Trophoblast cell (in vitro differentiated cells and primary cell): ENCODE measurements around the gene TRIM42.

Source experiments
- DNase-seq, 2 donors: peaks; one replicate each; pipeline ENCODE4 v3.0.0-alpha.2; 2016
- H2AFZ ChIP-seq: 2 replicates; pipeline ENCODE4 v1.6.1; 2013; ENCODE audit warnings: low read length, moderate library complexity, mild to moderate bottlenecking; ENCODE audit not compliant: insufficient read depth, poor library complexity
- H2AK5ac ChIP-seq: 2 replicates; pipeline ENCODE4 v1.6.1; 2013; ENCODE audit warnings: mild to moderate bottlenecking, low read length
- H2BK120ac ChIP-seq: 2 replicates; pipeline ENCODE4 v1.6.1; 2013; ENCODE audit warnings: low read length, mild to moderate bottlenecking, moderate library complexity; ENCODE audit not compliant: insufficient read depth, poor library complexity
- H2BK12ac ChIP-seq: 2 replicates; pipeline ENCODE4 v1.6.1; 2013; ENCODE audit warnings: mild to moderate bottlenecking, low read length, moderate library complexity
- H2BK5ac ChIP-seq: 2 replicates; pipeline ENCODE4 v1.6.1; 2013; ENCODE audit warnings: low read length, low read depth, moderate library complexity, mild to moderate bottlenecking; ENCODE audit not compliant: poor library complexity
- H3K14ac ChIP-seq: 2 replicates; pipeline ENCODE4 v1.6.1; 2013; ENCODE audit warnings: mild to moderate bottlenecking, low read length
- H3K18ac ChIP-seq: 2 replicates; pipeline ENCODE4 v1.6.1; 2013; ENCODE audit warnings: mild to moderate bottlenecking, low read length
- H3K23ac ChIP-seq: 2 replicates; pipeline ENCODE4 v1.6.1; 2013; ENCODE audit warnings: low read length
- H3K27ac ChIP-seq: 2 replicates; pipeline ENCODE4 v1.5.1; 2013; ENCODE audit warnings: low read depth, mild to moderate bottlenecking, inconsistent platforms, low read length, moderate library complexity
- H3K27me3 ChIP-seq: 2 replicates; pipeline ENCODE4 v1.6.1; 2013; ENCODE audit warnings: inconsistent platforms, mild to moderate bottlenecking, low read length, moderate library complexity; ENCODE audit not compliant: insufficient read depth
- H3K36me3 ChIP-seq, 2 experiments: 1 replicate in 1 of 2; 2 replicates in 1 of 2; pipeline ENCODE4 v1.6.1; 2013; ENCODE audit warnings: low read length in 2 of 2, mild to moderate bottlenecking in 2 of 2, moderate library complexity in 1 of 2; ENCODE audit not compliant: insufficient read depth in 2 of 2, control insufficient read depth in 1 of 2
- H3K4ac ChIP-seq: 2 replicates; pipeline ENCODE4 v1.6.1; 2013; ENCODE audit warnings: low read depth, mild to moderate bottlenecking, low read length, moderate library complexity
- H3K4me1 ChIP-seq, 2 experiments: 1 replicate in 1 of 2; 2 replicates in 1 of 2; pipeline ENCODE4 v1.6.1; 2013; ENCODE audit warnings: low read length in 2 of 2, mild to moderate bottlenecking in 2 of 2, moderate library complexity in 1 of 2; ENCODE audit not compliant: insufficient read depth in 2 of 2, control insufficient read depth in 1 of 2
- H3K4me2 ChIP-seq: 2 replicates; pipeline ENCODE4 v1.6.1; 2013; ENCODE audit warnings: inconsistent platforms, mild to moderate bottlenecking, low read length, moderate library complexity
- H3K4me3 ChIP-seq: 2 replicates; pipeline ENCODE4 v1.5.1; 2013; ENCODE audit warnings: mild to moderate bottlenecking, low read depth, low read length, inconsistent platforms
- H3K79me1 ChIP-seq: one replicate; pipeline ENCODE4 v1.6.1; 2013; ENCODE audit warnings: low read length
- H3K79me2 ChIP-seq: 2 replicates; pipeline ENCODE4 v1.6.1; 2013; ENCODE audit warnings: low read length, mild to moderate bottlenecking; ENCODE audit not compliant: control insufficient read depth, insufficient read depth, poor library complexity
- H3K9ac ChIP-seq: 2 replicates; pipeline ENCODE4 v1.6.1; 2013; ENCODE audit warnings: mild to moderate bottlenecking, low read length
- H3K9me3 ChIP-seq: 2 replicates; pipeline ENCODE4 v1.6.1; 2013; ENCODE audit warnings: low read depth, mild to moderate bottlenecking, control low read depth, inconsistent platforms, low read length; ENCODE audit not compliant: insufficient read depth
- H4K12ac ChIP-seq: 2 replicates; pipeline ENCODE4 v1.6.1; 2013; ENCODE audit warnings: low read depth, mild to moderate bottlenecking, low read length, moderate library complexity
- H4K8ac ChIP-seq: 2 replicates; pipeline ENCODE4 v1.6.1; 2013; ENCODE audit warnings: low read depth, mild to moderate bottlenecking, low read length, moderate library complexity
- H4K91ac ChIP-seq: one replicate; pipeline ENCODE4 v1.6.1; 2013; ENCODE audit warnings: low read depth, mild to moderate bottlenecking, low read length, moderate library complexity
- WGBS: extraction: QIAGEN DNeasy Blood & Tissue Kit; methylation state at CpG from one replicate; pipeline ENCODE4 v1.1.7; 2013; ENCODE audit warnings: missing lambda C conversion rate; ENCODE audit not compliant: insufficient read length, insufficient coverage; ENCODE audit errors: extremely low coverage; 5-methylcytosine and 5-hydroxymethylcytosine counted together

The TRIM42 gene

GRCh38 chr3:140708815-140709214 is 31.0 kb downstream of the TRIM42 start:
- no peak overlapping the region for H3K4ac ChIP-seq
- H3K79me1 ChIP-seq = no peaks in the 10 kb centered on the region
- H2BK5ac ChIP-seq = no peak overlapping the region
- no peak for DNase-seq
- H3K14ac ChIP-seq = no peak overlapping the region
- H3K27me3 ChIP-seq = no peaks in the 10 kb centered on the region
- H3K9me3 ChIP-seq = peaks cover 6% of the 10 kb centered on the region
- H2BK120ac ChIP-seq = no peak overlapping the region
- no peak overlapping the region for H3K18ac ChIP-seq
- H3K4me3 ChIP-seq = no peak overlapping the region
- no peak overlapping the region for H2BK12ac ChIP-seq
- no peak overlapping the region for H3K23ac ChIP-seq
- H3K9ac ChIP-seq = no peak overlapping the region
- no peaks in the 10 kb centered on the region for H3K36me3 ChIP-seq
- no peak overlapping the region for H4K91ac ChIP-seq
- H2AK5ac ChIP-seq = no peak overlapping the region
- no CpG with 5 or more reads among the region's 2 CpGs for WGBS
- peaks cover under 1 to 4% of the 10 kb centered on the region in 2 experiments for H3K4me1 ChIP-seq
- H3K27ac ChIP-seq = no peak overlapping the region
- no peak overlapping the region for H2AFZ ChIP-seq
- no peak overlapping the region for H4K12ac ChIP-seq
- H3K4me2 ChIP-seq = no peak overlapping the region
- H3K79me2 ChIP-seq = no peaks in the 10 kb centered on the region
- no peak overlapping the region for H4K8ac ChIP-seq

- Histone ChIP-seq H2BK5ac (no peak overlapping the region), H3K79me2 (no peaks in the 10 kb centered on the region), H3K9me3 (peaks cover 6% of the 10 kb centered on the region), H4K12ac (no peak overlapping the region), H2AFZ (no peak overlapping the region), H2AK5ac (no peak overlapping the region), H3K4ac (no peak overlapping the region), H3K23ac (no peak overlapping the region), H3K14ac (no peak overlapping the region), H3K79me1 (no peaks in the 10 kb centered on the region), H4K91ac (no peak overlapping the region), H3K27me3 (no peaks in the 10 kb centered on the region), H2BK120ac (no peak overlapping the region), H3K36me3 (no peaks in the 10 kb centered on the region), H3K4me1 (peaks cover 0 to 3% of the 10 kb centered on the region in 2 experiments), H2BK12ac (no peak overlapping the region), H3K4me2 (no peak overlapping the region), H3K18ac (no peak overlapping the region), H4K8ac (no peak overlapping the region), H3K9ac (no peak overlapping the region), H3K27ac (no peak overlapping the region), H3K4me3 (no peak overlapping the region)
- DNase-seq = no peak
Measured at GRCh38 chr3:140709751-140710150, 31.9 kb downstream of the TRIM42 start.

- no peak overlapping the region for H4K91ac ChIP-seq
- no peak overlapping the region for H3K4me2 ChIP-seq
- no peak overlapping the region for H3K4ac ChIP-seq
- peak overlapping the region; percentile 23 for H3K27ac ChIP-seq
- H2BK5ac ChIP-seq = no peak overlapping the region
- no peaks in the 10 kb centered on the region for H3K79me1 ChIP-seq
- peaks cover 0 to 3% of the 10 kb centered on the region in 2 experiments for H3K4me1 ChIP-seq
- no peaks in the 10 kb centered on the region for H3K27me3 ChIP-seq
- H3K79me2 ChIP-seq = no peaks in the 10 kb centered on the region
- H3K23ac ChIP-seq = no peak overlapping the region
- WGBS = no CpG with 5 or more reads among the region's 2 CpGs
- H4K12ac ChIP-seq = no peak overlapping the region
- no peak overlapping the region for H2AK5ac ChIP-seq
- no peaks in the 10 kb centered on the region for H3K36me3 ChIP-seq
- H3K9me3 ChIP-seq = peaks cover 1% of the 10 kb centered on the region
- no peak overlapping the region for H3K18ac ChIP-seq
- DNase-seq = peak in 1 of 2 donors; percentile 13
- no peak overlapping the region for H3K14ac ChIP-seq
- H2BK12ac ChIP-seq = no peak overlapping the region
- no peak overlapping the region for H2AFZ ChIP-seq
- H2BK120ac ChIP-seq = no peak overlapping the region
- no peak overlapping the region for H4K8ac ChIP-seq
- no peak overlapping the region for H3K4me3 ChIP-seq
- H3K9ac ChIP-seq = no peak overlapping the region
Measured at GRCh38 chr3:140710711-140711389, 33.0 kb downstream of the TRIM42 start.

GRCh38 chr3:140711390-140712035 is 33.6 kb downstream of the TRIM42 start:
- H3K36me3 ChIP-seq = no peaks in the 10 kb centered on the region
- WGBS = no CpG with 5 or more reads among the region's 4 CpGs
- no peak overlapping the region for H4K8ac ChIP-seq

More at GRCh38 chr3:140711390-140712035, 33.6 kb downstream of the TRIM42 start:
- no peak overlapping the region for H3K14ac ChIP-seq
- H3K27me3 ChIP-seq = no peaks in the 10 kb centered on the region
- H3K4me1 ChIP-seq = peaks cover 0 to 3% of the 10 kb centered on the region in 2 experiments
- no peaks in the 10 kb centered on the region for H3K9me3 ChIP-seq
- H3K4me2 ChIP-seq = no peak overlapping the region
- H4K91ac ChIP-seq = no peak overlapping the region
- no peak overlapping the region for H3K23ac ChIP-seq
- H3K79me2 ChIP-seq = no peaks in the 10 kb centered on the region
- H3K9ac ChIP-seq = no peak overlapping the region
- H3K18ac ChIP-seq = no peak overlapping the region
- no peak overlapping the region for H2AK5ac ChIP-seq
- H2BK12ac ChIP-seq = no peak overlapping the region
- no peak overlapping the region for H3K4me3 ChIP-seq
- H4K12ac ChIP-seq = no peak overlapping the region
- no peaks in the 10 kb centered on the region for H3K79me1 ChIP-seq
- no peak overlapping the region for H2AFZ ChIP-seq
- no peak overlapping the region for H3K4ac ChIP-seq
- no peak for DNase-seq
- no peak overlapping the region for H3K27ac ChIP-seq
- no peak overlapping the region for H2BK5ac ChIP-seq
- H2BK120ac ChIP-seq = no peak overlapping the region
